IMR-90 (cell line): Measurements from ENCODE around the gene PRDM2. TPM values are rescaled to one million over a fixed set of nuclear protein-coding genes. Genes with fewer than 3 reads are reported as not detected.
A peak's percentile ranks its signal among the peaks of the same experiment; 100 is the strongest.

Experiments used
- ATAC-seq: fragments of 200-7000 bp; cut with Tn5 transposase; 2 replicates; pipeline ENCODE4 v1.9.1; 2020; ENCODE audit warnings: low read depth, mild to moderate bottlenecking, moderate library complexity
- BruUV-seq: library from RNA; stranded (reverse); fragments of 400-500 nt; replicated peaks from 2 replicates; lab custom pipeline; 2021; lab: Mats Ljungman, UMichigan
- CTCF ChIA-PET: fragments of 300-600 bp; formaldehyde crosslinking; extraction: SDS; loops from one replicate; lab custom pipeline; 2021; ENCODE audit warnings: antibody characterized with exemption; lab: Yijun Ruan, JAX
- POLR2A ChIA-PET: fragments of 300-600 bp; sonication (Branson Sonifier 250); formaldehyde crosslinking; loops from one replicate; lab custom pipeline; 2022; ENCODE audit warnings: antibody characterized with exemption; ENCODE audit not compliant: unreplicated experiment; lab: Charles Lee
- DNase-seq: peaks from one replicate; pipeline ENCODE4 v3.0.0; 2013
- H2AFZ ChIP-seq: replicated peaks from 2 replicates; pipeline ENCODE3; 2013; ENCODE audit warnings: low read length, mild to moderate bottlenecking; ENCODE audit not compliant: poor library complexity
- H2AK5ac ChIP-seq: 2 replicates; pipeline ENCODE4 v1.6.1; 2013; ENCODE audit warnings: low read depth, low read length, inconsistent platforms
- H2AK9ac ChIP-seq: replicated peaks from 2 replicates; pipeline ENCODE3; 2013; ENCODE audit warnings: mild to moderate bottlenecking, low read depth, low read length, moderate library complexity; ENCODE audit not compliant: poor library complexity
- H2BK120ac ChIP-seq: 2 replicates; pipeline ENCODE4 v1.6.1; 2013; ENCODE audit warnings: low read depth, low read length, inconsistent platforms
- H2BK15ac ChIP-seq: 3 replicates; pipeline ENCODE4 v1.6.1; 2013; ENCODE audit warnings: low read depth, low read length, inconsistent platforms
- H2BK20ac ChIP-seq: 2 replicates; pipeline ENCODE4 v1.6.1; 2013; ENCODE audit warnings: low read depth, mild to moderate bottlenecking, inconsistent platforms, low read length, moderate library complexity
- H2BK5ac ChIP-seq: 2 replicates; pipeline ENCODE4 v1.6.1; 2013; ENCODE audit warnings: mild to moderate bottlenecking, low read depth, low read length, inconsistent platforms; ENCODE audit not compliant: poor library complexity, severe bottlenecking
- H3K14ac ChIP-seq: replicated peaks from 2 replicates; pipeline ENCODE4 v1.6.1; 2013; ENCODE audit warnings: low read depth, low read length, inconsistent platforms
- H3K18ac ChIP-seq: 2 replicates; pipeline ENCODE4 v1.6.1; 2013; ENCODE audit warnings: low read depth, low read length, control low read depth
- H3K23ac ChIP-seq: 2 replicates; pipeline ENCODE4 v1.6.1; 2013; ENCODE audit warnings: low read depth, low read length, inconsistent platforms
- H3K27ac ChIP-seq: 2 replicates; pipeline ENCODE4 v1.5.1; 2013; ENCODE audit warnings: mild to moderate bottlenecking, control low read depth, low read length; ENCODE audit not compliant: insufficient read depth
- H3K27me3 ChIP-seq: 2 replicates; pipeline ENCODE4 v1.6.1; 2013; ENCODE audit warnings: low read length; ENCODE audit not compliant: control insufficient read depth, insufficient read depth
- H3K36me3 ChIP-seq: 2 replicates; pipeline ENCODE4 v1.6.1; 2013; ENCODE audit warnings: low read length, mixed read lengths; ENCODE audit not compliant: control insufficient read depth, insufficient read depth
- H3K4ac ChIP-seq: 2 replicates; pipeline ENCODE4 v1.6.1; 2013; ENCODE audit warnings: low read depth, low read length, inconsistent platforms
- H3K4me1 ChIP-seq: 2 replicates; pipeline ENCODE4 v1.6.1; 2013; ENCODE audit warnings: low read length, mixed read lengths; ENCODE audit not compliant: control insufficient read depth, insufficient read depth
- H3K4me2 ChIP-seq: 2 replicates; pipeline ENCODE4 v1.6.1; 2013; ENCODE audit warnings: low read depth, mild to moderate bottlenecking, control low read depth, low read length, moderate library complexity
- H3K4me3 ChIP-seq: 2 replicates; pipeline ENCODE4 v1.5.1; 2013; ENCODE audit warnings: low read depth, mild to moderate bottlenecking, control low read depth, low read length, moderate library complexity; ENCODE audit not compliant: insufficient read depth
- H3K56ac ChIP-seq: 2 replicates; pipeline ENCODE4 v1.6.1; 2013; ENCODE audit warnings: low read length, inconsistent platforms; ENCODE audit not compliant: insufficient read depth; ENCODE audit errors: extremely low read depth
- H3K79me1 ChIP-seq, 2 experiments: 2 replicates each; pipeline ENCODE4 v1.6.1; 2013; ENCODE audit warnings: low read length in 2 of 2, inconsistent platforms in 1 of 2, low read depth in 1 of 2
- H3K9ac ChIP-seq: 2 replicates; pipeline ENCODE4 v1.6.1; 2013; ENCODE audit warnings: low read depth, low read length, control low read depth
- H3K9me1 ChIP-seq: 2 replicates; pipeline ENCODE4 v1.6.1; 2013; ENCODE audit warnings: low read length, inconsistent platforms; ENCODE audit not compliant: insufficient read depth
- H3K9me3 ChIP-seq: 2 replicates; pipeline ENCODE4 v1.6.1; 2013; ENCODE audit warnings: low read length; ENCODE audit not compliant: control insufficient read depth, insufficient read depth
- H4K20me1 ChIP-seq: 2 replicates; pipeline ENCODE4 v1.6.1; 2013; ENCODE audit warnings: low read length, inconsistent platforms; ENCODE audit not compliant: insufficient read depth
- H4K5ac ChIP-seq: 2 replicates; pipeline ENCODE4 v1.6.1; 2013; ENCODE audit warnings: mild to moderate bottlenecking, low read depth, low read length, control low read depth
- H4K8ac ChIP-seq, 2 experiments: 2 replicates each; pipeline ENCODE4 v1.6.1; 2013; ENCODE audit warnings: low read depth in 2 of 2, low read length in 2 of 2, control low read depth in 1 of 2, inconsistent platforms in 1 of 2
- H4K91ac ChIP-seq: 2 replicates; pipeline ENCODE4 v1.6.1; 2013; ENCODE audit warnings: low read depth, low read length, inconsistent platforms; ENCODE audit not compliant: insufficient read depth
- MXI1 ChIP-seq: IDR thresholded peaks from 2 replicates; pipeline ENCODE4 v1.6.1; 2012; ENCODE audit warnings: low read depth, mild to moderate bottlenecking, low read length, moderate library complexity, borderline replicate concordance
- RAD21 ChIP-seq: IDR thresholded peaks from 2 replicates; pipeline ENCODE4 v1.6.1; 2012; ENCODE audit warnings: low read length, improper control_type of control experiment
- WGBS, 2 experiments: methylation state at CpG; one replicate each; pipeline versions ENCODE4 v1.1.5 to v1.1.7; 2013; ENCODE audit warnings: missing lambda C conversion rate in 2 of 2; ENCODE audit not compliant: insufficient read length in 1 of 2; ENCODE audit errors: extremely low coverage in 2 of 2; 5-methylcytosine and 5-hydroxymethylcytosine counted together
- dilution Hi-C: fragments of 300-500 bp; cut with HindIII; formaldehyde crosslinking; loops from one replicate; pipeline ENCODE4 v1.14.3; 2018; ENCODE audit warnings: low sequenced_read_pairs; ENCODE audit not compliant: unreplicated experiment
- in situ Hi-C: fragments of 300-500 bp; cut with MboI; formaldehyde crosslinking; loops from 3 replicates; pipeline ENCODE4 v1.14.3; 2019; ENCODE audit warnings: low sequenced_read_pairs, inconsistent platforms, mixed read lengths
- intact Hi-C: fragments of 100-400 bp; cut with micrococcal nuclease; formaldehyde crosslinking; loops from 2 replicates; pipeline ENCODE4 v1.10.0; 2022
- polyA plus RNA-seq, 3 experiments: library from polyadenylated mRNA; depleted of rRNA; stranded (reverse); fragments of >200 nt; gene quantifications; 2 replicates each; pipeline ENCODE4 v1.2.3, GENCODE V29; 2012; ENCODE audit warnings: low replicate concordance in 1 of 3
- total RNA-seq: library from RNA; depleted of rRNA; stranded (reverse); fragments of >200 nt; gene quantifications from 2 replicates; pipeline ENCODE4 v1.2.3, GENCODE V29; 2012
- TF ChIP-seq, protein P1 (sequence below): fragments of 150-350 bp; IDR thresholded peaks from 2 replicates; pipeline ENCODE4 v1.6.1; 2017; ENCODE audit warnings: mild to moderate bottlenecking, antibody characterized with exemption, low read length, low read depth

The PRDM2 gene
- total and polyA plus RNA-seq, 2 of the 4 experiments (the other 2 are of a cell fraction), result 3.4 to 8.9 TPM

DNA sequence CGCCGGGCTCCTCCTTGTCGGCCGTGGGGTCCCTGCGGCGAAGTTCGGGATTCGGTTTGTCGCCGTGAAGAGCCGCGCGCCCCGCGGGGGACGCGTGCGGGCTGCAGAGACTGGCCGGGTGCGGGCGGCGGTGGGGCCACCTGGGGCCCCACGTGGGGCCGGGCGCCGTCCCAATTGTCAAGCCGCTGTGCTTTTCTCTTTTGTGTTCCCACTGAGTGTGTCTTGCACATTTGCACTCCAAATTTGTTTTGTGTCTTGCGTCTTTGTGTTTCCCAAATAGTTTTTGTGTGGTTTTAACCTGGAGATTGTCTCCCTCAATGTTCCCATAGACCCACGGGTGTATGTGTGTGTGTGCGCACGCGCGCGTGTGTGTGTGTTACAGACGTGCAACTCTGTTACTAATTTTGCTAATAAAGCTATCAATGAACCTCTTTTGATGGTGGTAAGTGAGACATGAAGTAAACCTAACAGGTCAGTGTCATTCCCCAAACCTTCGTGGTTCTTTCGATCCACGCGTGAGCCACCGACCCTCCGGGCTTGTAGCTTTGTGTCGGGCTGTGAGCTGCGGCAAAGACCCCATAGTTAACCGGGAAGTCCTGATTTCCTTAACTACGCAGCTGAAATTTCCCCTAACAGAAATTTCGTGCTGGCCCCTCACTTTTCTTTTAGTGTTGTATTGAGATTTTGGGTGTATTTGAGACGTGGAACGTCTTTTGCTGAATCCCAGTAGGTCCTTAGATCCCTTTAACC is 708 bp downstream of the PRDM2 start:
- no peak overlapping the region; the same call in 1 of the 2 replicates for H3K27ac ChIP-seq
- peak overlapping the region; percentile 94 for H2AFZ ChIP-seq
- H3K4ac ChIP-seq, result peak overlapping the region; percentile 8; the same call in 1 of the 2 replicates
- peak overlapping the region; percentile 8 for H2AK9ac ChIP-seq
- ATAC-seq (peak; percentile 59), DNase-seq (peak; percentile 20)
- peak overlapping the region; percentile 96 for H3K4me3 ChIP-seq
- peak overlapping the region; percentile 32 for H3K9ac ChIP-seq
- H3K79me1 ChIP-seq, result peaks cover 7 to 12% of the 10 kb centered on the region in 2 experiments
- ChIA-PET CTCF (no interaction called here), POLR2A (no interaction called here)
- H3K23ac ChIP-seq, result peak overlapping the region; percentile 8
- no peaks in the 10 kb centered on the region for H3K27me3 ChIP-seq
- H4K20me1 ChIP-seq, result no peaks in the 10 kb centered on the region
- H3K14ac ChIP-seq, result peak overlapping the region; percentile 85
- H2BK15ac ChIP-seq, result no peak overlapping the region
- BruUV-seq, result no TSS peak
- intact Hi-C loops, result loop anchor here (2.0 kb wide), 1 partner anchor 48 kb away; no protein-coding TSS in a partner anchor
- H4K5ac ChIP-seq, result peak overlapping the region; percentile 33; the same call in 1 of the 2 replicates
- peak overlapping the region; percentile 81 for H3K4me2 ChIP-seq
- H2BK5ac ChIP-seq, result no peak overlapping the region
- no peak overlapping the region for H2AK5ac ChIP-seq
- dilution Hi-C loops, result no loop called here
- 4% methylated on average over 17 of the region's 48 CpGs; no CpG with 5 or more reads in 1 of the 2 experiments for WGBS, 2 experiments
- H4K8ac ChIP-seq, result peak overlapping the region; percentile 5 to 61; a peak in 2 of 4 replicates
- H3K18ac ChIP-seq, result no peak overlapping the region
- H2BK120ac ChIP-seq, result peak overlapping the region; percentile 11; the same call in 1 of the 2 replicates
- no peaks in the 10 kb centered on the region for H3K36me3 ChIP-seq
- in situ Hi-C loops, result no loop called here
- H3K9me3 ChIP-seq, result no peaks in the 10 kb centered on the region; the same call in 1 of the 2 replicates
- no peaks in the 10 kb centered on the region for H3K9me1 ChIP-seq
- H2BK20ac ChIP-seq, result peak overlapping the region; percentile 27; the same call in 1 of the 2 replicates
- peaks cover 4% of the 10 kb centered on the region for H3K4me1 ChIP-seq
- no peak overlapping the region; the same call in 1 of the 2 replicates for H3K56ac ChIP-seq
- TF ChIP-seq, protein P1, sequence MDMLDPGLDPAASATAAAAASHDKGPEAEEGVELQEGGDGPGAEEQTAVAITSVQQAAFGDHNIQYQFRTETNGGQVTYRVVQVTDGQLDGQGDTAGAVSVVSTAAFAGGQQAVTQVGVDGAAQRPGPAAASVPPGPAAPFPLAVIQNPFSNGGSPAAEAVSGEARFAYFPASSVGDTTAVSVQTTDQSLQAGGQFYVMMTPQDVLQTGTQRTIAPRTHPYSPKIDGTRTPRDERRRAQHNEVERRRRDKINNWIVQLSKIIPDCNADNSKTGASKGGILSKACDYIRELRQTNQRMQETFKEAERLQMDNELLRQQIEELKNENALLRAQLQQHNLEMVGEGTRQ, result 0 out of 2 replicates have a peak, but pooled peaks have one; percentile 45
- TF ChIP-seq RAD21, result no peak
- peak; percentile 59; the same call in 1 of the 2 replicates for TF ChIP-seq MXI1
- no peak overlapping the region for H4K91ac ChIP-seq
